ENCODE results near the gene TIMM13.

DNA sequence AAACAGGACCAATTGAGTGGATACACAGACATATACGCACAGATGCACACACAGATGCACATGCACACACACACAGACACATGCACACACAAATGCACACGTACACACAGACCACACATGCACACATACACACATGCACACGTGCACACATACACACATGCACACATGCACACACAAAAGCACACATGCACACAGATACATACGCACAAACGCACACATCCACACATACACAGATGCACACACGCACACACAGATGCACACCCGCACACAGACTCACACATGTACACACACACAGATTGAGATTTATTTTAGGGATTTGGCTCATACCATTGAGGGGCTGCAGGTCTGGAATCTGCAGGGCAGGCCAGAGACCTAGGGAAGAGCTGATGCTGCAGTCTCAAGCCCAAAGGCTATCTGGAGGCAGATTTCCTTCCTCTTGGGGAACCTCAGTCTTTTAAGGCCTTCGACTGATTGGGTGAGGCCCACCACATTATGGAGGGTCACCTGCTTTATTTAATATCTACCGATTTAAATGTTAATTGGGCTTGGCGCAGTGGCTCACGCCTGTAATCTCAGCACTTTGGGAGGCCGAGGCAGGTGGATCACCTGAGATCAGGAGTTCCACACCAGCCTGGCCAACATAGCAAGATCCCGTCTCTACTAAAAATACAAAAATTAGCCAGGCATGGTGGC is 44.7 kb downstream of the TIMM13 start:
- no peak for TF ChIP-seq POLR2AphosphoS5 (IDR thresholded peaks at IDR 0.05)
- TF ChIP-seq, protein P1, sequence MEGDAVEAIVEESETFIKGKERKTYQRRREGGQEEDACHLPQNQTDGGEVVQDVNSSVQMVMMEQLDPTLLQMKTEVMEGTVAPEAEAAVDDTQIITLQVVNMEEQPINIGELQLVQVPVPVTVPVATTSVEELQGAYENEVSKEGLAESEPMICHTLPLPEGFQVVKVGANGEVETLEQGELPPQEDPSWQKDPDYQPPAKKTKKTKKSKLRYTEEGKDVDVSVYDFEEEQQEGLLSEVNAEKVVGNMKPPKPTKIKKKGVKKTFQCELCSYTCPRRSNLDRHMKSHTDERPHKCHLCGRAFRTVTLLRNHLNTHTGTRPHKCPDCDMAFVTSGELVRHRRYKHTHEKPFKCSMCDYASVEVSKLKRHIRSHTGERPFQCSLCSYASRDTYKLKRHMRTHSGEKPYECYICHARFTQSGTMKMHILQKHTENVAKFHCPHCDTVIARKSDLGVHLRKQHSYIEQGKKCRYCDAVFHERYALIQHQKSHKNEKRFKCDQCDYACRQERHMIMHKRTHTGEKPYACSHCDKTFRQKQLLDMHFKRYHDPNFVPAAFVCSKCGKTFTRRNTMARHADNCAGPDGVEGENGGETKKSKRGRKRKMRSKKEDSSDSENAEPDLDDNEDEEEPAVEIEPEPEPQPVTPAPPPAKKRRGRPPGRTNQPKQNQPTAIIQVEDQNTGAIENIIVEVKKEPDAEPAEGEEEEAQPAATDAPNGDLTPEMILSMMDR (IDR thresholded peaks at IDR 0.05 in 8 of 11, conservative IDR thresholded peaks at IDR 0.05 in 3 of 11) = no peak

Measured in spleen (tissue), 7 donors.